Liver (tissue), 9 donors: ENCODE data around the gene U2AF1L4. TPM values are rescaled to one million over a fixed set of nuclear protein-coding genes. Genes with fewer than 3 reads are reported as not detected.

Source experiments
- DNase-seq: peaks from one replicate; pipeline ENCODE4 v3.0.0-alpha.2; 2017; ENCODE audit warnings: low spot score
- H3K27ac ChIP-seq, 2 donors: one replicate each; pipeline ENCODE4 v1.7.0; 2013; ENCODE audit warnings: inconsistent platforms in 2 of 2, low read length in 2 of 2, control low read depth in 1 of 2, low read depth in 1 of 2, mild to moderate bottlenecking in 1 of 2
- H3K27me3 ChIP-seq, 4 donors: one replicate each; pipeline versions ENCODE4 v1.6.1 to v1.7.0; 2013; ENCODE audit warnings: low read length in 3 of 4, inconsistent platforms in 1 of 4, mild to moderate bottlenecking in 1 of 4, moderate library complexity in 1 of 4; ENCODE audit not compliant: control insufficient read depth in 4 of 4, insufficient read depth in 4 of 4
- H3K36me3 ChIP-seq, 4 donors: one replicate each; pipeline versions ENCODE4 v1.6.1 to v1.7.0; 2013; ENCODE audit warnings: low read length in 3 of 4, mild to moderate bottlenecking in 3 of 4, low read depth in 1 of 4, moderate library complexity in 1 of 4; ENCODE audit not compliant: control insufficient read depth in 4 of 4, insufficient read depth in 3 of 4
- H3K4me1 ChIP-seq, 4 donors: one replicate each; pipeline versions ENCODE4 v1.6.1 to v1.7.0; 2013; ENCODE audit warnings: low read length in 3 of 4, mild to moderate bottlenecking in 3 of 4, moderate library complexity in 1 of 4; ENCODE audit not compliant: control insufficient read depth in 4 of 4, insufficient read depth in 4 of 4
- H3K4me3 ChIP-seq, 3 donors: one replicate each; pipeline versions ENCODE4 v1.6.1 to v1.7.0; 2013; ENCODE audit warnings: low read length in 3 of 3, control low read depth in 1 of 3, low read depth in 1 of 3, mild to moderate bottlenecking in 1 of 3
- H3K9ac ChIP-seq, 2 donors: one replicate each; pipeline ENCODE4 v1.7.0; 2013; ENCODE audit warnings: low read length in 2 of 2, mild to moderate bottlenecking in 2 of 2, moderate library complexity in 2 of 2, control low read depth in 1 of 2, low read depth in 1 of 2
- H3K9me3 ChIP-seq, 4 donors: one replicate each; pipeline versions ENCODE4 v1.6.1 to v1.7.0; 2013; ENCODE audit warnings: low read length in 3 of 4; ENCODE audit not compliant: control insufficient read depth in 4 of 4
- ATF3 ChIP-seq: IDR thresholded peaks from 2 replicates; pipeline ENCODE4 v1.6.1; 2016; ENCODE audit warnings: antibody characterized with exemption
- CTCF ChIP-seq: fragments of 150-350 bp; IDR thresholded peaks from 2 replicates; pipeline ENCODE4 v1.5.1; 2017; ENCODE audit warnings: improper control_type of control experiment, low read depth, low read length; ENCODE audit not compliant: missing input control
- FOXA2 ChIP-seq: IDR thresholded peaks from 2 replicates; pipeline ENCODE4 v1.6.1; 2016; ENCODE audit warnings: antibody characterized with exemption
- GABPA ChIP-seq, 2 donors: IDR thresholded peaks in 1 of 2; conservative IDR thresholded peaks in 1 of 2; 2 replicates each; pipeline ENCODE4 v1.6.1; 2016; ENCODE audit warnings: antibody characterized with exemption in 2 of 2, mild to moderate bottlenecking in 1 of 2, moderate library complexity in 1 of 2
- HNF4A ChIP-seq, 2 donors: conservative IDR thresholded peaks; 2 replicates each; pipeline ENCODE4 v1.6.1; 2016; ENCODE audit warnings: antibody characterized with exemption in 2 of 2, mild to moderate bottlenecking in 2 of 2
- HNF4G ChIP-seq: IDR thresholded peaks from 2 replicates; pipeline ENCODE4 v1.6.1; 2016; ENCODE audit warnings: antibody characterized with exemption
- MAX ChIP-seq: IDR thresholded peaks from 2 replicates; pipeline ENCODE4 v1.6.1; 2016; ENCODE audit warnings: antibody characterized with exemption
- NR2F2 ChIP-seq: IDR thresholded peaks from 2 replicates; pipeline ENCODE4 v1.6.1; 2016; ENCODE audit warnings: antibody characterized with exemption
- RAD21 ChIP-seq, 2 donors: IDR thresholded peaks; 2 replicates each; pipeline ENCODE4 v1.6.1; 2016; ENCODE audit warnings: antibody characterized with exemption in 2 of 2, mild to moderate bottlenecking in 2 of 2
- REST ChIP-seq: IDR thresholded peaks from 2 replicates; pipeline ENCODE4 v1.6.1; 2016; ENCODE audit warnings: antibody characterized with exemption, mild to moderate bottlenecking
- RXRA ChIP-seq, 2 donors: IDR thresholded peaks; 2 replicates each; pipeline ENCODE4 v1.6.1; 2017 to 2018; ENCODE audit warnings: antibody characterized with exemption in 2 of 2, mild to moderate bottlenecking in 1 of 2
- SP1 ChIP-seq: IDR thresholded peaks from 2 replicates; pipeline ENCODE4 v1.6.1; 2018; ENCODE audit warnings: antibody characterized with exemption, mild to moderate bottlenecking
- TAF1 ChIP-seq: conservative IDR thresholded peaks from 2 replicates; pipeline ENCODE4 v1.6.1; 2016; ENCODE audit warnings: antibody characterized with exemption, mild to moderate bottlenecking
- ZBTB33 ChIP-seq: IDR thresholded peaks from 2 replicates; pipeline ENCODE4 v1.6.1; 2016; ENCODE audit warnings: antibody characterized with exemption
- WGBS: extraction: QIAGEN DNeasy Blood & Tissue Kit; methylation state at CpG from one replicate; pipeline ENCODE4 v1.1.7; 2013; 5-methylcytosine and 5-hydroxymethylcytosine counted together
- polyA plus RNA-seq, 2 donors: library from polyadenylated mRNA; stranded (reverse) in 1 of 2; unstranded in 1 of 2; fragments of 200-250 nt in 1 of 2; fragments of >200 nt in 1 of 2; fragmentation: Nextera tagmentation in 1 of 2; extraction: Ambion mirVana in 1 of 2; gene quantifications; one replicate each; pipeline versions ENCODE4 v1.2.1 to v1.2.3, GENCODE V29; 2013 to 2015
- total RNA-seq, 2 donors: library from RNA; depleted of rRNA; stranded (reverse); fragments of >200 nt; gene quantifications; one replicate each; pipeline ENCODE4 v1.2.3, GENCODE V29; 2014
- donor health status: healthy.
- donor health status: healthy.
- donor health status: healthy.
- donor health status: healthy.
- donor health status: healthy.

The U2AF1L4 gene
- total and polyA plus RNA-seq, 4 donors: 4.5 to 36.5 (median 13.4) TPM

- peak overlapping the region; percentile 48 to 64 (median 61) for H3K4me3 ChIP-seq
- no peak overlapping the region for H3K9ac ChIP-seq
- no peaks in the 10 kb centered on the region for H3K9me3 ChIP-seq
- WGBS: under 1% methylated on average over 50 of the region's 50 CpGs
- peaks cover 0 to 11% (median 6%) of the 10 kb centered on the region in 4 donors for H3K4me1 ChIP-seq
- no peaks in the 10 kb centered on the region for H3K36me3 ChIP-seq
- no peaks in the 10 kb centered on the region for H3K27me3 ChIP-seq
- peak; percentile 88 for DNase-seq
- no peak overlapping the region for H3K27ac ChIP-seq
- TF ChIP-seq CTCF (no peak), HNF4G (no peak), SP1 (peak; percentile 99), TAF1 (peak; percentile 79), FOXA2 (no peak)
Observed at GRCh38 chr19:35702223-35703012, 42.8 kb downstream of the U2AF1L4 start.

- no peaks in the 10 kb centered on the region for H3K9me3 ChIP-seq
- no peaks in the 10 kb centered on the region for H3K27me3 ChIP-seq
- H3K27ac ChIP-seq: no peak overlapping the region
- WGBS: 80% methylated on average over 4 of the region's 4 CpGs
- H3K4me1 ChIP-seq: peaks cover 0 to under 1% (median 0%) of the 10 kb centered on the region in 4 donors
- no peak overlapping the region for H3K4me3 ChIP-seq
- no peaks in the 10 kb centered on the region for H3K36me3 ChIP-seq
- DNase-seq: no peak
- TF ChIP-seq NR2F2 (no peak), GABPA (IDR thresholded peaks at IDR 0.05 in 1 of 2, conservative IDR thresholded peaks at IDR 0.05 in 1 of 2) (no peak), SP1 (no peak), REST (no peak), TAF1 (no peak), CTCF (no peak), RXRA (IDR thresholded peaks at IDR 0.05) (no peak), MAX (no peak), HNF4G (no peak), RAD21 (IDR thresholded peaks at IDR 0.05) (no peak), ZBTB33 (no peak), ATF3 (no peak), HNF4A (conservative IDR thresholded peaks at IDR 0.05) (no peak), FOXA2 (no peak)
- no peak overlapping the region for H3K9ac ChIP-seq
Observed at GRCh38 chr19:35696835-35697234, 48.4 kb downstream of the U2AF1L4 start.
